Colonic mucosa (tissue), 4 donors: ENCODE data around the gene PRG2. TPM values are rescaled to one million over a fixed set of nuclear protein-coding genes. Genes with fewer than 3 reads are reported as not detected.
"Not testable (repeated sequence)": the region's sequence is repeated elsewhere in the genome, so short reads cannot be mapped to it uniquely, and the experiment has no call there.

Source experiments
- DNase-seq: peaks from one replicate; pipeline ENCODE4 v3.0.0-alpha.2; 2020
- H3K27ac ChIP-seq: fragments of 200-600 bp; one replicate; pipeline ENCODE4 v1.8.0; 2021
- H3K27me3 ChIP-seq: fragments of 200-600 bp; one replicate; pipeline ENCODE4 v1.8.0; 2021
- H3K36me3 ChIP-seq: fragments of 200-600 bp; one replicate; pipeline ENCODE4 v1.8.0; 2021
- H3K4me1 ChIP-seq: fragments of 200-600 bp; one replicate; pipeline ENCODE4 v1.8.0; 2021; ENCODE audit warnings: mild to moderate bottlenecking
- H3K4me3 ChIP-seq: fragments of 200-600 bp; one replicate; pipeline ENCODE4 v1.8.0; 2021
- H3K9ac ChIP-seq, 2 donors: one replicate each; pipeline ENCODE4 v1.7.0; 2013; ENCODE audit warnings: control low read depth in 2 of 2, low read depth in 2 of 2, low read length in 2 of 2
- H3K9me3 ChIP-seq: fragments of 200-600 bp; one replicate; pipeline ENCODE4 v1.8.0; 2021
- intact Hi-C: fragments of 100-400 bp; cut with DNase I; formaldehyde crosslinking; loops from one replicate; pipeline ENCODE4 v1.14.1; 2022
- total RNA-seq, 2 donors: library from RNA; stranded (reverse); fragmentation: NEBNext Ultra II Directional in 1 of 2; extraction: Animal tissue kit (Norgen Biotek cat#: 25700) in 1 of 2; gene quantifications; one replicate each; pipeline ENCODE4 v1.2.1, GENCODE V29; 2021
- TF ChIP-seq, protein P1 (sequence below): fragments of 200-600 bp; IDR thresholded peaks from one replicate; pipeline ENCODE4 v1.8.0; 2022; ENCODE audit warnings: antibody characterized with exemption, mild to moderate bottlenecking
- donor health status: healthy.
- donor health status: DM: no; HTN: no; CAD: no.
- donor health status: DM: no; HTN: no; CAD: no.

Gene PRG2
- total RNA-seq, 2 donors from 2014 or later: not detected

DNA sequence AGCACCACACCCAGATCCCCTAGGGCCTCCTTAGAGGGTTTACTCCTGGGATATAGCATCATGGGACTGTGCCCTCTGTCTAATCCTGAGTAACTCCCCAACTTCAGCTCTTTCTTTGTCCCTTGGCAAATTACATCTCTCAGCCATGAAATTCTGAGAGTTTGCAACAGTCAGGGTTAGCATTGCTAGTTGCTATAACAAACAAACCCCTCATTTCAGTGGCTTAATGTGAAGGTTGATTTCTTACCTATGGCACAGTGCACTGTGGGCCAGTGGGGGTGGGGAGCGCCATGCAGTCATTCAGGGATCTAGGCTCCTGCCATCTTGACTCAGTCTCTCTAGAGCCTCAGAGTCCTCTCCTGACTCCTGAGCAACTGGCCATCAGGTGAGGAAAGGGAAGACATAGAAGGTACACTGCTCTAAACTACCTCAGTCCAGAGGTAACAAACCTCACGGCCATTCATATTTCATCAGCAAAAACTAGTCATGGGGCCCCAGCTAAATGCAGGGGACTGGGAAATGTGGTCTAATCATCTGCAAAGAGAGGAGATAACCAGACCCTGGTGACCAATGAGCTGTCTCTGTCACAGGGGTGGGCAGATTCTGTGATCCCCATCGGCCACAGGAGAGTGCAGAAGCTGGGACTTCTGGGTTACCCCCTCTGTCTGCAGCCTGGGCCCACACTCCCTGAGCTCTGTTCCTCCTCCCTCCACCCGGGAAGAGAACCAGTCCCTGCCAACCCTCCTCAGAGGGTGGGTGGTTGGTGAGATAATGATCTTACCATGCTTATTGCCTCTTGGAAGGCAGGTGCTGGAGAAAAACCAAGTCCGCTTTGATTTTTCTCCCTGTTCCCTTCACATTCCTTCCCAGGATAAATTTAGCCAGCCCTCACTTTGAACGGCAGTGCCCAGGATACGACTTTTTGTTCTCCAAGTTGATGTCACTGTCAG lies 27.0 kb downstream of the PRG2 start:
- TF ChIP-seq, protein P1, sequence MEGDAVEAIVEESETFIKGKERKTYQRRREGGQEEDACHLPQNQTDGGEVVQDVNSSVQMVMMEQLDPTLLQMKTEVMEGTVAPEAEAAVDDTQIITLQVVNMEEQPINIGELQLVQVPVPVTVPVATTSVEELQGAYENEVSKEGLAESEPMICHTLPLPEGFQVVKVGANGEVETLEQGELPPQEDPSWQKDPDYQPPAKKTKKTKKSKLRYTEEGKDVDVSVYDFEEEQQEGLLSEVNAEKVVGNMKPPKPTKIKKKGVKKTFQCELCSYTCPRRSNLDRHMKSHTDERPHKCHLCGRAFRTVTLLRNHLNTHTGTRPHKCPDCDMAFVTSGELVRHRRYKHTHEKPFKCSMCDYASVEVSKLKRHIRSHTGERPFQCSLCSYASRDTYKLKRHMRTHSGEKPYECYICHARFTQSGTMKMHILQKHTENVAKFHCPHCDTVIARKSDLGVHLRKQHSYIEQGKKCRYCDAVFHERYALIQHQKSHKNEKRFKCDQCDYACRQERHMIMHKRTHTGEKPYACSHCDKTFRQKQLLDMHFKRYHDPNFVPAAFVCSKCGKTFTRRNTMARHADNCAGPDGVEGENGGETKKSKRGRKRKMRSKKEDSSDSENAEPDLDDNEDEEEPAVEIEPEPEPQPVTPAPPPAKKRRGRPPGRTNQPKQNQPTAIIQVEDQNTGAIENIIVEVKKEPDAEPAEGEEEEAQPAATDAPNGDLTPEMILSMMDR: no peak
- DNase-seq: no peak
- Histone ChIP-seq H3K4me1 (no peaks in the 10 kb centered on the region), H3K27ac (no peak overlapping the region), H3K36me3 (no peaks in the 10 kb centered on the region), H3K9me3 (no peaks in the 10 kb centered on the region), H3K9ac (no peak overlapping the region), H3K4me3 (no peak overlapping the region), H3K27me3 (no peaks in the 10 kb centered on the region)
- intact Hi-C loops: no loop called here

- Histone ChIP-seq H3K27ac (no peak overlapping the region), H3K9me3 (no peaks in the 10 kb centered on the region), H3K4me1 (no peaks in the 10 kb centered on the region), H3K4me3 (no peak overlapping the region), H3K36me3 (no peaks in the 10 kb centered on the region), H3K27me3 (no peaks in the 10 kb centered on the region), H3K9ac (no peak overlapping the region)
- intact Hi-C loops: no loop called here
- TF ChIP-seq, protein P1: no peak
- no peak for DNase-seq
Measured at GRCh38 chr11:57361926-57362325, 28.5 kb downstream of the PRG2 start.

DNA sequence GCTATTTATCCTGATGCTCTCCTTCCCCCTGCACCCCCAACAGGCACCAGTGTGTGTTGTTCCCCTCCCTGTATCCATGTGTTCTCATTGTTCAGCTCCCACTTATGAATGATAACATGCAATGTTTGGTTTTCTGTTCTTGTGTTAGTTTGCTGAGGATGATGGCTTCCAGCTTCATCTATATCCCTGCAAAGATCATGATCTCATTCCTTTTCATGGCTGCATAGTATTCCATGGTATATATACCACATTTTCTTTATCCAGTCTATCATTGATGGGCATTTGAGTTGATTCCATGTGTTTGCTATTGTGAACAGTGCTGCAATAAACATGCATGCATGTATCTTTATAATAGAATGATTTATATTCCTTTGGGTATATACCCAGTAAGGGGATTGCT lies 29.0 kb downstream of the PRG2 start:
- H3K27ac ChIP-seq, H3K36me3 ChIP-seq, H3K9me3 ChIP-seq, intact Hi-C loops, DNase-seq, H3K4me1 ChIP-seq, H3K4me3 ChIP-seq, H3K9ac ChIP-seq, H3K27me3 ChIP-seq: not testable (repeated sequence)

- DNase-seq: no peak
- TF ChIP-seq, protein P1: no peak
Measured at GRCh38 chr11:57360991-57361390, 29.5 kb downstream of the PRG2 start.

GRCh38 chr11:57359896-57360690 lies 30.4 kb downstream of the PRG2 start:
- no peak for DNase-seq
- Histone ChIP-seq H3K4me3 (no peak overlapping the region), H3K36me3 (no peaks in the 10 kb centered on the region), H3K27me3 (no peaks in the 10 kb centered on the region), H3K27ac (no peak overlapping the region), H3K9ac (no peak overlapping the region), H3K4me1 (no peaks in the 10 kb centered on the region), H3K9me3 (no peaks in the 10 kb centered on the region)
- TF ChIP-seq, protein P1: no peak
- intact Hi-C loops: no loop called here

More at GRCh38 chr11:57360991-57361390, 29.5 kb downstream of the PRG2 start:
- H3K27me3 ChIP-seq: no peaks in the 10 kb centered on the region
- no peak overlapping the region for H3K9ac ChIP-seq
- H3K9me3 ChIP-seq: no peaks in the 10 kb centered on the region
- H3K4me1 ChIP-seq: no peaks in the 10 kb centered on the region
- H3K27ac ChIP-seq: no peak overlapping the region
- H3K4me3 ChIP-seq: no peak overlapping the region
- H3K36me3 ChIP-seq: no peaks in the 10 kb centered on the region
- intact Hi-C loops: no loop called here
